RPMI8226 (cell line): ENCODE measurements around the gene CATSPERE.
"Not testable (repeated sequence)": the region's sequence is repeated elsewhere in the genome, so short reads cannot be mapped to it uniquely, and the experiment has no call there.

Experiments used
- DNase-seq: peaks from one replicate; pipeline ENCODE4 v3.0.0-alpha.2; 2015

The CATSPERE gene

GRCh38 chr1:244672946-244673682 lies 212.0 kb downstream of the CATSPERE start:
- DNase-seq = no peak

DNA sequence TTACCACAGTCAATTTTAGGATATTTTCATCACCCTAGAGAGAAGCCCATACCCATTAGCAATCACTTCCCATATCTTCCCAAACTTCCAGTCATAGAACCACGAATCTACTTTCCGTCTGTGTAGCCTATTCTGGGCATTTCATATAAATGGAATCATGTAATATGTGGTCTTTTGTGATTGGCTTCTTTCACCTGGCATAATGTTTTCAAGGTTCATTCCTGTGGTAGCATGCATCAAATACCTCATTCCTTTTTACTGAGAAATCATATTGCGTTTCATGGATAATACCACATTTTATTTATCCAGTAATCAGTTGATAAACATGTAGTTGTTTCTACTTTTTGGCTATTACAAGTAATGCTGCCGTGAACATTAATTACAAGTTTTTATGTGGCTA lies 213.4 kb downstream of the CATSPERE start:
- DNase-seq = no peak

GRCh38 chr1:244675167-244675566 lies 214.1 kb downstream of the CATSPERE start:
- DNase-seq = no peak

DNA sequence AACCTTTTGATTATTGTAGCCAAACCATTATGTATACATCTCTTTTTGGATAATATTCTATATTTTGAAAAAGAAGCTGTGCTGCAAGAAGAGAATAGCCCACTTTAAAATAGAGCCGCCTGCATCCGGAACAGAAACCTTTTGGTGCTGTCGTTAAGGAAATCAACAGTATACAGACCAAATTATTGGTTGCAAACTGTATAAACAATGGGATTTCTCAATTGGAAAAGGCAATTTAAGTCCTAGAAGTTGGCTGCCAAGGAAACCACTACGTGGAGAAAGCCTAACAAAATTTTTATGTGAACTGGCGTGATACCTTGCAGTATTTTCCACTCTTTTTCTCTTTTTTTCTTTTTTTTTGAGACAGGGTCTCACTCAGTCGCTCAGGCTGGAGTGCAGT lies 217.6 kb downstream of the CATSPERE start:
- DNase-seq = no peak

- no peak for DNase-seq
Observed at GRCh38 chr1:244680667-244681066, 219.6 kb downstream of the CATSPERE start.

DNA sequence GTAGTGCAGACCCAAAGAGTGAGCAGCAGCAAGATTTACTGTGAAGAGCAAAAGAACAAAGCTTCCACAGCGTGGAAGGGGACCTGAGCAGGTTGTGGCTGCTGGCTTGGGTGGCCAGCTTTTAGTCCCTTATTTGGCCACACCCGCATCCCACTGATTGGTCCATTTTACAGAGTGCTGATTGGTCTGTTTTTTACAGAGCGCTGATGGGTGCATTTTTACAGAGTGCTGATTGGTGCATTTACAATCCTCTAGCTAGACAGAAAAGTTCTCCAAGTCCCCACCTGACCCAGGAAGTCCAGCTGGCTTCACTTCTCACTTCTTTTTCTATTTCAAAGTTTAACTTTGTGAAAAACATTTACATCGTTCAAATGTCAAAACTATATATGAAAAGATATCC lies 221.0 kb downstream of the CATSPERE start:
- not testable (repeated sequence) for DNase-seq
